ENCODE measurements around the gene ZBTB12. TPM values are rescaled to one million over a fixed set of nuclear protein-coding genes. Genes with fewer than 3 reads are reported as not detected.

The ZBTB12 gene
- total RNA-seq, 1 donor from 2014 or later: 2.7 TPM

DNA sequence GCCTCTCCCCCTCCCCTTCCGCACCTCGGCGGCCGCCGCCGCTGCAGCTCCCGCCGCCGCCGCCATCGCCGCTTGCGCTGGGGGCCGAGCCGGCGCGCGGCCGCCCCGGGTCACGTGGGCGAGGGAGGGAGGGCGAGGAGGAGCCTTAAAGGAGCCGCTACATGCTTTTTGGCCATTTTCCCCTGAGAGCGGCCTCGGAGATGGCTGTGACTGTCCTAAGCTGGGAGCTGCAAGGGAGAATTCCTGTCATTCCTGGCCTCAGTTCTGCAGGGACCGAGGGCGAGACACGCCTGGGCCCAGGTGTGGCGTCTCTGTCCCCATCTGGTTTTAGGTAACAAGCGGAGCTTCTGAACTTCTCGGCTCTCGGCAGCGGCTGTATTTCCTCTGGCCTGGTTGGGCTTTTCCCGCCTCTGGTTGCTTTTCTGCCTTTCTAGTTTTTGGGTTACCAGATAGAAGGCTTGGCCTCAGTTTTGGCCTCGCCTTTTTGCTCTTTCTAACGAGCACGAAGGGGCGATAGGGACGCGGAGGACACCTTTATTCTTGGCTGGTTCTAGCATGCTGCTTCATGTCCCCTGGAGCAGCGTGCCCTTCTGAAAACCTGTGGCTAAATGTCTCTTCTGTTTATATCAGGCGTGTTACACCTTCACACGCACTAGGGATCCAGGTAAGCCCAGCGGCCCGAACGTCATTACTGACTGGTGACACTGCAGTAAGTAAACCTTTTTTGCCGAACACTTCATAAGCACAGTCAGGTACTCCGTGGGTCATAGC is 4.1 kb downstream of the ZBTB12 start, which contains the start of gene EHMT2:
Gene EHMT2, minus strand, starts transcription at position 87 of the 771 bp plus-strand sequence. Its CDS starts 21 bp downstream, at position 66.
- peak; percentile 86 for DNase-seq (ENCODE audit: low read depth)

DNA sequence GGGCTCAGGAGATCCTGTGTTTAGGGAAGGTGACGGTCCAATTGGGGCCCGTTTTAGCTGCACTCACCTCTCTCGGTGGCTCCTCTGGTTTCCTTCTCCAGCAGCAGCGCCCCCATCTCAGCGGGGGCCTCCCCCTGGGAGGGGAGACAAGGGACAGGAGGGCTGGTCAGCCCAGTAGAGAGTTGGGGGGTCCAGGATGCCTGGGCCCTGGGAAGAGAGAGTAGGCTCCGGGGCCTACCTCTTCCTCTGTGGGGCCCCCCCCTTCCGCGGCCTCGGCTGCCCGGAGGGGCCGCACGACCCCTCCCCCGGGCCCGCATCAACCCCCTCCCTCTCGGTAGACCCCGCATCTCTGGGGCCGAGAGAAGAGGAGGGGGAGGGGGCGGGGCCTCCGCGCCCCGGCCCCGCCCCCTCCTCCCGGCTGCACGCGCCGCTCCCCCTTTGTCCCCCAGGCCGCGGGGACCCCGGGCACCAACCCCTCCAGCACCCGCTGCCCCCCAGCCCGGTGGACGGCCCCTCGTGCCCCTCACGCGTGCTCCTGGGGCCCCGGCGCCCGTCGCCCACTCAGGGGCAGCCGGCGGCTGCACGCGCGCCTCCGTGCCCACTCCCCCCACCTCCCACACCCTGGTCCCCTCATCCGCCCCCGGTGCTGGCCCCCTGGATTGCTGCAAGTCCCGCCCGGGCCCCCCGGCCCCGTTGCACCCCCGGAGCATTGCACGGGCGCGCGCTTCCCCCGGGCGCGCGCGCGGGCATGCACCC is 4.9 kb downstream of the ZBTB12 start:
- no peak for DNase-seq (ENCODE audit: low read depth)

DNA sequence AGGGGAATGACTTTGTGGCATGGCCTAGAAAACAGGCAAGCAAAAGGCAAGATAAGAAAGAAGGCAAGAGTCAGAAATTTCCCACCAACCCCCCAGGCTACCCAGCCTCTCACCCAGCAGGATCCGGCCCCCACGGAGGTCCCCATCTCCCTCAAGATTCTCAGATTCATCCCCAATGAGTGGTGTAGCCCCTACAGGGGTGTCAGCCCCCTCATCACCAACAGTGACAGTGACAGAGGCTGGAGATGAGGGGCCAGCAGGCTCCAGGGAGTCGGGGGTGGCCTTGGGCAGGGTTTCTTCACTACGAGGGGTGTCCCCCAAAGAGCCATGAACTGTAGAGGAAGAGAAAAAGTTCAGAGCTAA is 5.4 kb downstream of the ZBTB12 start:
- DNase-seq (ENCODE audit: low read depth): no peak

DNA sequence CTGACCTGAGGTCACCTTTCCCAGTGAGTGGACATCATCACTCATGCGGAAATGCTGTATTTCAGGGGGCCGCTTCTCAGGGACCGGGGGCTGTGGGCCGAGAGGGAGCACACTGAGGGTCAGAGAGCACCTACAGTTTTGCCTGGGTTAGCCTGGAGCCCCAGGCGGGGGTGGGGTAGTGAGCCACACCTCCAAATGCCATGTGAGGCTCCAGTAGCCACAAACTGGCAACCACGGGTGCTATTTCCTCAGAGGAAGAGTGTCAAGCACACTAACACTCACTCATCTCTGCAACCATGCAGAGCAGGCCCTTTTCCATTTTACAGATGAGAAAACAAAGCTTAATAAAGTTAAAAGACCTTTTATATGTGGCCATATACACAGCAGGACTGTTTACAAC is 9.1 kb downstream of the ZBTB12 start:
- peak; percentile 33 for DNase-seq (ENCODE audit: low read depth)

DNA sequence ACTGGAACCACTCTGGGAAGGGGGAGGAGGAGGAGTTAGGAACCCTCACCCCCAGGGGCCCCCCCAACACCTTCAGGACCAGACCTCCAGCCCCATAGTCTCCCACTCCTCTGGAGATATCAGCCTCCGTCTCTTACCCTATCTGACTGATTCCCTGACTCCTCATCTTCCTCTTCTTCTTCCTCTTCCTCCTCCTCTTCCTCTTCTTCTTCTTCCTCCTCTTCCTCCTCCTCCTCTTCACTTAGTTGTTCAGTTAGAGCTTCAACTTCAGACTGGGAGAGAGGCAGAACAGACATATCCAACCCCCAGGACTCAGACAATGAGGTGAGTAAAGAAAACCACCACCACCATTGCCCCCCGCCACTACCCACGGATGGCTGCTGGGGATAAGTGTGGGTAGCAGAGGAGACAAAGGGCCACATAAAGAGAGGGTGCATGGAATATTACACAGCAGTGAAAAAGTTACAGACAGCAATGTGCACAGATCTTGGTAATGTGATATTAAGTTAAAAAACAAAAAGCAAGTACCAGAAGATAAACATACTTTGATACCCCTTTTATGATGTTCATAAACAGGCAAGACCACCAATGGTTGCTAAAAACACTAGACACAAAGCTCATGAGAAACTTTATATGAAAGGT is 12.4 kb downstream of the ZBTB12 start:
- no peak for DNase-seq (ENCODE audit: low read depth)

DNA sequence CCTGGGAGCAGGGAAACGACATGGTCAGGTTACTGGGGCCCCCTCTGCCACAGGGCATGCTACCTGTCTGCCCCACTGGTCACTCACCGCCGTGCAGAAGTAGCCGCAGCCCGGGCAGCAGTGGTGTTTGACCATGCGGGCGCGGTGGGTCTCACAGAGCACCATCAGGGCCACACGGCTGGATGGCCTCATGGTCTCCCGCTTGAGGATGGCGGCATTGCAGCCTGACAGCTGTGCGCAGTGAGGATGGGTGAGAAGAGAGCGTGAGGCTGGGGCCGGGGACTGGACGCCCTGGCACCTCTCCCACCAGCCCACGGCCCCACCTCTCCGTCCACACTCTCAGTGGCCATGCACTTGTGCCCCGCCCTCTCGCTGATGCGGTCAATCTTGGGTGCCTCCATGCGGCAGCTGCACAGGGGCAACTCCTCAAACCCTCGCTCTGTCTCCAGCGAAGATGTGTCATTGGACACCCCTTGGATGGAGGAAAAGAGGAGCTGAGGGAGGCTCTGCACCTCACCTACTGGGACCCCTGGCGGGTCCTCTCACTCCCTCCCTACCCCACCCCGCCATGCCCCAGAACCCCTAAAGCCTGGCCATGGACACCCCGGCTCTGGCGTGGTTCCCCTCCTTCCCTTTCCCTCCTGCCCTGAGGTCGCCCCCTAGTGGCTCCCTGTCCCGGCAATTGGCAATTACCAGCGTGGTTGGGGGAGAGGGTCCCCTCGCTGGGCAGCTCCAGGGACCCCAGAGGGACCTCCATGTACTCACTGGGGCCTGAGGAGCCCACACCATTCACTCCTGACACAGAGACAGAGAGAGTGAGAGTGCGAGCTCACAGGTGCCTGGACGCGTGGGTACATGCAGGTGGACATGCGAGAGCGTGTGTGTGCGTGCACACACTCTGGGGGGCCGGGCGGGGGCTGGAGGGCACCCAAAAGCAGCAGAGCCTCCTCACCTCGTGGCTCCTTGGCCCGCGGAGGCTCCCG is 13.3 kb downstream of the ZBTB12 start:
- DNase-seq (ENCODE audit: low read depth): peak; percentile 29

DNA sequence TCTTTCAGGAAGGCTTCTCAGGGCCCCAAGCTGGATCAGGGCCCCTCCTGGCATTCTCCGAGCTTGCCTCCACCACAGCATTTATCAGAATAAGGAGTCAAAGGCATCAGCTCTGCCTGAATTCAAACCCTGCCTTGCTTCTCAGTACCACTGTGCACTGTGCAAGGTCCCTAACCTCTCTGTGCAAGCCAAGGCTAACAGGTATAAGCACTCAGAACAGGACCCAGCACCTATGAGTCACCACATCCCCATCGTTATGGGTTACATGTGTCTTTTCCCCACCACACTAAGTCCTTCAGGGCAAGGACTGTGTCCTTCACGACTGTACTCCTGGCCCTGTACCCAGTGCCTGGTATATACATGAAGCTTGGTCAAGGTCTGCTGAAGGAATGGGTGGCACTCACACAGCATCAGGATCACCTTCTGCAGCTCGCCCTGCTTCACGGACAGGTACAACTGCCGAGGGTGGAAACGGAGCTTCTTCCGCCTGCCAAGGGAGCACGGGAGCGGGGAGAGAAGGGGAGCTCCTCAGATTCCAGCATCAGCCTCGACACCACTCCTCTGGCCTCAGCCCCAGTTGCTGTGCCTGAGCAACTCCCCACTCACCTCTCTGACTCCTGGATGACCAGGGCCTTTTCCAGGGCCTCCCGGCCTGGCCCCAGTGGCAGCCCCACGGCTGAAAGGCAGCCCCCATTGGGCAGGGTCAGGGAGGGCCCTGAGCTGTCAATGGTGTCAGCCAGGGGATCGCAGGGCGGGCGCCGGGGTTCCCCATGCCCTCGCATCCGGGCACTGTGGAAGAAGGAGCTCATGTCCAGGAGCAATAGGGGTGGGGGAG is 14.5 kb downstream of the ZBTB12 start:
- DNase-seq (ENCODE audit: low read depth): no peak

DNA sequence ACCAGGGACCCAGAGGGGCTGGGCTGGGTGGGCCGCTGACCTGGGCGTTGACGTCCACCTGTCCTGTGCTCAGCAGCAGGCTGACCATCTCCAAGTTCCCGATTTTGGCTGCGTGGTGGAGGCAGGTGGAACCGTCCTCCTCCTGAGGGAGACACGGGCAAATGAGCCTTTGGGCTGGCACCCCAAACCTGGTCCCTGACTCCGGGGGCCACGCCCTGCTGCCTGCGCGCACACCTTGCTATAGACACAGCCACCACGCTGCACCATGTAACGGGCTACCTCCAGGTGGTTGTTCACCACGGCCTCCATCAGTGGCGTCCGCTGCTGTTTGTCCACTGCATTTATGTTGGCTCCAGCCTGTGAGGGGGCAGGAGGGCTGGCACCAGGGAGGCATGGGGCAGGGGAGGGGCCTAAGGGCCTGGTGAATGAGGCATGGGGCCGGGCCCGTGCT is 15.3 kb downstream of the ZBTB12 start:
- no peak for DNase-seq (ENCODE audit: low read depth)

DNA sequence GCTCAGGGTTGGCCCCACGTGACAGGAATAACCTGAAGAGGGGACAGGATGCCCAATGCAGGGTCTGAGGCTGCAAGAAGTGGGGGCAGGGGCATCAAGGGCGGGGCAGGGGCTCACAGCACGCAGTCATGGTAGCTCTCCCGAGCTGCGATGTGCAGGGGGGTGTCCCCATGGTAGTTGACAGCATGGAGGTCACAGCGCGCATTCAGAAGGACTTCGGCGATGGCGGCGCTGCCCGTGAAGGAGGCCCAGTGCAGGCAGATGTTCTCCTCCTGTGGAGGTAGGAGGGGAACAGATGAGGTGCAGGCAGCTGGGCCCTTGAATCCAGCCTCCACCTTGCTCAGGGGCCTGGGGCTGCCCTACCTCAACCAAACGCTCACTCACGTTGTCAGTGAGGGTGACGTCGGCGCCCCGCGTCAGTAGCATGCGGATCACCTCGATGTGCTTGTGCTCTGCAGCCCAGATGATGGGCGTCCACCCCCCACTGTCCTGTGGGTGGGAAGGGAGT is 17.3 kb downstream of the ZBTB12 start:
- DNase-seq (ENCODE audit: low read depth): no peak

DNA sequence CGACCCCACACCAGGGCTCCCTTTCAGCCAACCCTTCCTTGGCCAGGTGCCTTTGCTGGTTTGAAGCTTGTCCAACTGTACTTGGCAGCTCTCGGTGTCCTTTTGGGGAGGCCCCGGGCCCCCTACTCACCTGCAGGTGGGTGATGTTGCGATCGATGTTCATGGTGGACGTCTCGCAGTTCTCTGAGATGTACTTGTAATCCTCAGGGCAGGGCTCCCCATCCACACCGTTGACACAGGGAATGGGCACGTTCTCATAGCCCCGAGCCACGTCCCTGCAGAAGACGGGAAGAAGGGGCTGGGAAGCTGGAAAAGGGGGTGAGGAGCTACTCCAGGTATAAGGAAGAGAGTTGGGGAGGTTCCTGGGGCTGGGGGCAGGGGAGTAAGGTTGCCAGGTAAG is 18.2 kb downstream of the ZBTB12 start:
- DNase-seq (ENCODE audit: low read depth): no peak

DNA sequence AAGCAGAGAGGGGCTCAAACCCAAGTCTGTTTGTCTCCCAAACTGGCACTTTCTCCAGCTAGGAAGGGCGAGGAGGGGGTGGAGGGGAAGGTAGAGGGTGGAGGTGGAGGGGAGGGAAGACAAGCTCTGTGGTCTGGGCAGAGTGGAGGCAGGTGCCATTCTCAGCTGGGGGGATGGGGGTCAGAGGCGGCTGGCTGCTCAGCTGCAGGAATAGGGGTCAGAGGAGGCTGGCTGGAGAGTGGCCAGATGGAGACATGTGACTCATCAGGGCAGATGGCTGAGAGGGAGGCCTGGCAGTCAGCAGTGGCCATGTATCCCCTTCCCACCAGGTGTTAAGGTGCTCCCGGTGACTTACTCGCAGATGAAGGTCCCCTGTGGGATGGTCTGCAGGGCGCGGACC is 19.5 kb downstream of the ZBTB12 start:
- peak; percentile 93 for DNase-seq (ENCODE audit: low read depth)

DNA sequence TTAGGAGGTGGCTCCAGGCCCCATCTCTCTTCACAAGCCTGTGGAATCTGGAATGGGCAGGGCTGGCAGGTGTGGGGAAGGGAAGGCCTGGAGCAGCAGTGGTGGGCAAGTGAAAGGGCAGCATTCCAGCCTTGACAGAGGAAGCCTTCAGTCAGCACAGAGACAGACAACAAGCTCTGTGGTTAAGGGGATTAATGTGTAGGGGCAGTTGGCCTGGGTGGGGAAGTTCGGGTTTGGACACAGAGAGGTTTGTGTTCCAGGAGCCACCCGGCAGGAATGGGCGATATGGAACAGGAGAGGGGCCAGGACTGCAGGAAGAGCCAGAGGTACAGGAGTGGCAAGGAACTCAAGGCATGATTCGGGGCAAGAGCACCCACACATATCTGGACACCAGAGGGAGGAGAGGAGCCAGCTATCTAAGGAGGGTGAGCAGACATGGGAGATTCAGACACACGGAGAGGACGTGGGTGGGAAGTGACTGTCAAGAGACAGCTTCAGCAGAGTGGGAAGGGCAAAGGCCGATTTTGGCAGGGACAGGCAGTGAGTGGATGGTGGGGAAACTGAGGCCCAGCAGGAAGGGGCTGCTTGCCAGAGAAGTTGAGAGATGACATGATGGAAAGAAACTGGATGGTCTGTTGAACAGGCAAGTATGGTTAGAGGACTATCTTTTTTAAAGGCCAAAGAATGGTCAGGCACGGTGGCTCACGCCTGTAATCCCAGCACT is 20.6 kb downstream of the ZBTB12 start:
- peak; percentile 91 for DNase-seq (ENCODE audit: low read depth)

DNA sequence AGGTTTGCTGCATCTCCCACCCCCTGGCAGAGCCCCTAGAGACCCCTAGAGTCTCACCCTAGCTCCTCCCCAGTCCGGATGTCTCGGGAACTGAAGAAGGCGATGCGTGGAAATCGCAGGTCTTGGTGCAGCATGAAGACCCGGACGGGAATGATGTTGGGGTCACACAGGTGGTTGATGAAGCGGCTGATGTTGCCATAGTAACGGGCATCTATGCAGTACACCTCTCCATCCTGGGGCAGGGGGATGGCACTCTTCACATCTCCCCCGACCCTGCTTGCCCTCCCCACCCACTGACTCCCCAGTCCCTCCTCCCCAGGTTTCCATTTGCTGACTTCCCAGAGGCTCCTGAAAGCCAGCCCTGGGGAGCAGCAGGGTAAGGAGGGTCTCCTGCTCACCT is 21.3 kb downstream of the ZBTB12 start:
- no peak for DNase-seq (ENCODE audit: low read depth)

DNA sequence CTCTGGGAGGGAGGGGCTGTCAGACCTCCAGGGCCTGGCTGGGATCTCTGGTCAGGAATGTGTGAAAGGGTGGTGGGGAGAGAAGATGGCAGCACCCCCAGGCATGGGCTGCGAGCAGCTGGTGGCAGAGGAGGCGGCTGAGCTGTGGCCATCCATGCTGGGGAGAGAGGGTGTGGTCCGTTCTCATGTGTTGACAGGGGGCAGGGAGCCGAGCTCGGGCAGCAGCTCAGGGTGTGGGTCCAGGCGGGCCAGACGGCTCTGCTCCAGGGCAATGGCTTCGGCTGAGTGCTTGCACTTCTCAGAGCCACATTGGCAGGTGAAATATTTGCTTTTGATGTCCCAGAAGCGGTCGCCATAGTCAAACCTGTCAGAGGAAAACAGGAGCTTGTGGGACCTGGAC is 22.0 kb downstream of the ZBTB12 start:
- peak; percentile 66 for DNase-seq (ENCODE audit: low read depth)

DNA sequence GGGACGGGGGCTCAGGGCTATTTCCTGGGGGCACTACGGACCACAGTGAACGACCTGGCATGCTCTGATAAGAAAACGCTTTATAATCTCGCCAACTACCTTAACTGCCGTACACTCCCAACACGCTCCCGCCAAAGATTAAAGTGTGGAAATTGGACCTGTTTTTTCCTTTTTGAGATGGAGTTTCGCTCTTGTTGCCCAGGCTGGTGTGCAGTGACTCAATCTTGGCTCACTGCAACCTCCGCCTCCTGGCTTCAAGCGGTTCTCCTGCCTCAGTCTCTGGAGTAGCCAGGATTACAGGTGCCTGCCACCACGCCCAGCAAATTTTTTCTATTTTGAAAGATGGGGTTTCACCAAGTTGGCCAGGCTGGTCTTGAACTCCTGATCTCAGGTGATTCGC is 22.7 kb downstream of the ZBTB12 start:
- no peak for DNase-seq (ENCODE audit: low read depth)

DNA sequence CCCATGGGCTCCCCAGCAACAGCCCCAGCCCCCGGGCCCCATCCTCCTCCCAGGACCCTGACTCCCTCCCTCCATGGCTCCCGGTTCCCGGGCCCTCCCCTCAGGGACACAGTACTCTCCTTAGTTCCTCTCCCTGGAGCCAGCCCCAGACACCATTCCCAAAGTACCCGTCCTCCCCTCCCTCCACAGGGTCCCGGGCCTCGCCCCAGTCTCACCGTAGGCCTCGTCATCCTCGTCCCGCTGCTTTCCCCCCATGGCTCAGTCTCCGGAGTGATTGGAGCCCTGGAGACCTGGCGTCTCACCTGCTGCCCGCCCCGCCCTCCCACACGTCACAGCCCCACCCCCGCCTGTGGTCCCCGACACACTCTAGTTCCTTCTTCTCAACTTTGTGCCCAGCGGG is 23.2 kb downstream of the ZBTB12 start, which contains the start of gene SLC44A4:
Gene SLC44A4, minus strand, starts transcription at position 272 of the 400 bp plus-strand sequence. Its CDS starts 17 bp downstream, at position 255.
- DNase-seq (ENCODE audit: low read depth): no peak

DNA sequence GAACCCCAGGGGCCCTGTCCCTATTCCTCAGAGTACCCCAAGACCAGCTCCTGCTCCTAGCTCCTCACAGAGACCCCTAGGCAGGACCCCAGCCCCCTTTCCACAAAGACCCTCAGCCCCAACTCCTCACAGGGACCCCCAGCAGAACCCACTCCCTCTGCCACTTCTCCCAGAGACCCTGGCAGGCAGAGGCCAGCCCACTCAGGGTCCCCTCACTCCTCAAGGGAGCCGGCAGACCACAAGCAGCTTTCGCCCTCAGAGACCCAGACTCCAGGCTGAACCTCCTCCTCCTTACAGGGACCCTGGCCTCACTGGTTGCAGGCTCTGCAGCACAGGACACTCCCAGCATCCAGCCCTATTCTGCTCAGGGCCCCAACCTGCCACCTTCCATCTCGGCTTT is 23.7 kb downstream of the ZBTB12 start:
- no peak for DNase-seq (ENCODE audit: low read depth)

DNA sequence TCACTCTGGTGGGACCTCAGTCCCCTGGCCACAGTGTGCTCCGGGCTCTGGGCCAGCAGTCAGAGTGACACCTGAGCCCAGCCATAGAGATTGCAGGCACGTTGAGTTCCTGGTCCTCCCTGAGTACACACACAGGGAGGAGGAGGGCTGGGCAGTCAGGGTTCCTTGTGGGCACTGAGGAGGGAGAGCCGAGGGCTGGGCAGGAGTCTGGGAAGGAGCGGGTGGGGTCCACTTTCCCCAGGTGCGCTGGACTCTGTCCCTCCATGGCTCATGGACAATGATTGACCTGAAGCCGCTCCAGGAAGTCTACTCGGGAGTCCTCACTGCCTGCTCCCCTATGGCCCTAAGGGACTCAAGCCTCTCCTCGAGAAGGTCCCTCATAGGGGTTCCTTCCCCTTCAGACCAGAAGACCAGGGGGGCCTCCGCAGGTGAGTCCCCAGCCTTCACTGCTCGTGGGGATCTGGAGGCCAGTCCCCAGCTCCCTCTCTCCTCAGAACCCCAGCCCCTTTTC is 24.2 kb downstream of the ZBTB12 start:
- DNase-seq (ENCODE audit: low read depth): no peak
